HepG2 (cell line): ENCODE data around the gene CEP68. TPM values are rescaled to one million over a fixed set of nuclear protein-coding genes. Genes with fewer than 3 reads are reported as not detected.

Experiments used
- EED ChIP-seq: sonication (generic); formaldehyde crosslinking; IDR thresholded peaks from 2 replicates; pipeline ENCODE4 v1.5.0; 2020; ENCODE audit warnings: mild to moderate bottlenecking, missing genetic modification reagents
- GPN1 ChIP-seq: sonication (generic); formaldehyde crosslinking; IDR thresholded peaks from 2 replicates; pipeline ENCODE4 v1.5.1; 2020; ENCODE audit warnings: missing genetic modification reagents, borderline replicate concordance
- MAFF ChIP-seq: IDR thresholded peaks from 2 replicates; pipeline ENCODE4 v1.6.1; 2011; ENCODE audit warnings: low read depth, low read length, improper control_type of control experiment
- MTF1 ChIP-seq: sonication (generic); formaldehyde crosslinking; IDR thresholded peaks from 2 replicates; pipeline ENCODE4 v1.5.0; 2020; ENCODE audit warnings: missing genetic modification reagents
- NFE2L2 ChIP-seq: fragments of 150-350 bp; IDR thresholded peaks from 2 replicates; pipeline ENCODE4 v1.6.1; 2014; ENCODE audit warnings: low read length
- RBM22 ChIP-seq: fragments of 200-400 bp; formaldehyde crosslinking; optimal IDR thresholded peaks from 2 replicates; pipeline ENCODE3; 2017; ENCODE audit warnings: mild to moderate bottlenecking, low read length, moderate library complexity
- ZBTB1 ChIP-seq: sonication (generic); formaldehyde crosslinking; IDR thresholded peaks from 2 replicates; pipeline ENCODE4 v1.4.0; 2020; ENCODE audit warnings: missing genetic modification reagents, borderline replicate concordance
- ZBTB21 ChIP-seq: sonication (generic); formaldehyde crosslinking; IDR thresholded peaks from 2 replicates; pipeline ENCODE4 v1.4.0; 2020; ENCODE audit warnings: missing genetic modification reagents
- polyA plus RNA-seq, 8 experiments: library from polyadenylated mRNA; depleted of rRNA in 3 of 8; stranded (reverse) in 7 of 8; unstranded in 1 of 8; fragments of >200 nt; fragmentation: Illumina TruSeq in 4 of 8; extraction: Trizol in 4 of 8; gene quantifications; 2 replicates each; pipeline versions ENCODE4 v1.2.1 to v1.2.3, GENCODE V29; 2011 to 2016; ENCODE audit warnings: low read depth in 4 of 8, missing spikeins in 1 of 8, mixed read lengths in 1 of 8; ENCODE audit not compliant: insufficient read depth in 1 of 8
- total RNA-seq, 5 experiments: library from RNA; depleted of rRNA; stranded (reverse); fragments of >200 nt; fragmentation: Illumina TruSeq; extraction: Trizol; gene quantifications; 2 replicates each; pipeline ENCODE4 v1.2.3, GENCODE V29; 2016; ENCODE audit warnings: low read depth in 1 of 5
- TF ChIP-seq, protein P1 (sequence below), 2 experiments: sonication (generic) in 1 of 2; formaldehyde crosslinking in 1 of 2; IDR thresholded peaks; 2 replicates each; pipeline versions ENCODE4 v1.4.0 to v1.6.1; 2018 to 2020; ENCODE audit warnings: missing genetic modification reagents in 2 of 2, borderline replicate concordance in 1 of 2, low read depth in 1 of 2, mild to moderate bottlenecking in 1 of 2, missing biosample characterization in 1 of 2
- TF ChIP-seq, protein P2 (sequence below): sonication (generic); formaldehyde crosslinking; IDR thresholded peaks from 2 replicates; pipeline ENCODE4 v1.9.0; 2022; ENCODE audit warnings: low read depth, missing genetic modification reagents
- TF ChIP-seq, protein P3 (sequence below): sonication (generic); formaldehyde crosslinking; IDR thresholded peaks from 2 replicates; pipeline ENCODE4; 2020; ENCODE audit warnings: missing genetic modification reagents, mild to moderate bottlenecking, borderline replicate concordance
- TF ChIP-seq, protein P4 (sequence below): sonication (generic); formaldehyde crosslinking; IDR thresholded peaks from 2 replicates; pipeline ENCODE4 v1.5.0; 2020; ENCODE audit warnings: mild to moderate bottlenecking, missing genetic modification reagents, borderline replicate concordance

The CEP68 gene
- total and polyA plus RNA-seq, 2 of the 13 experiments (the other 11 are each of a cell fraction or from before 2014, with no cell fraction given), result 5.7 to 9.3 TPM

DNA sequence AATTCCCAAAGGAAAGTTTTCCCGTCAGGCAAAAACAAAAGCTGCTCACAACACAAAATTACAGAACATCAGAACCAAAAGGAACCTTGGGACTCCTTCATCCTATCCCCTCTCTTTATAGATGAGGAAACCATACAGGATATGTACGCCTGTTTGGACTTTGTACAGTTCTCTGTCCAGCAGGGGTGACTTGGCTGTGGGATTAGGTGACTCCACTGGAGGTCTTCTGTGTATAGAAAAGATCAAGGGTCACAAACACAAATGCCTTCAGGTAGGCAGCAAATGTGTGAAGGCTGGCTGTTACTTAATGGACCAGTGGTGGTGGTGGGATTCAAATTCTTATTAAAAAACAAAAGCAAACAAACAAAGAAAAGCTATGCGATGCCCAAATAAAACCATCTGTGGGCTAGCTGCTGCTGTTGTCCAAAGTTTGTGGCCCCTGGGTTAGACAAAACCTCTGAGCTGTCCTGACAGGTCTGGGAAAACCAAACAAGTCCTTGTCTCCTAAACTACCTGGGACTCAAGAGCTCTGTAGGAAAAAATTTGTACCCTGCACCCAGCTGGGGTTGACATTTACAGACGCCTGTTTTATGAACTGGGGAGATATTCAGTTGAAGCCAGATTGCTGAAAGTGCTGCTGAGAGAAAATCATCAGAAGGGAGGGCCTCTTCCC is 1.3 kb upstream of the CEP68 start (continued):
- TF ChIP-seq, protein P1, sequence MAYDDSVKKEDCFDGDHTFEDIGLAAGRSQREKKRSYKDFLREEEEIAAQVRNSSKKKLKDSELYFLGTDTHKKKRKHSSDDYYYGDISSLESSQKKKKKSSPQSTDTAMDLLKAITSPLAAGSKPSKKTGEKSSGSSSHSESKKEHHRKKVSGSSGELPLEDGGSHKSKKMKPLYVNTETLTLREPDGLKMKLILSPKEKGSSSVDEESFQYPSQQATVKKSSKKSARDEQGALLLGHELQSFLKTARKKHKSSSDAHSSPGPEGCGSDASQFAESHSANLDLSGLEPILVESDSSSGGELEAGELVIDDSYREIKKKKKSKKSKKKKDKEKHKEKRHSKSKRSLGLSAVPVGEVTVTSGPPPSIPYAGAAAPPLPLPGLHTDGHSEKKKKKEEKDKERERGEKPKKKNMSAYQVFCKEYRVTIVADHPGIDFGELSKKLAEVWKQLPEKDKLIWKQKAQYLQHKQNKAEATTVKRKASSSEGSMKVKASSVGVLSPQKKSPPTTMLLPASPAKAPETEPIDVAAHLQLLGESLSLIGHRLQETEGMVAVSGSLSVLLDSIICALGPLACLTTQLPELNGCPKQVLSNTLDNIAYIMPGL (CRISPR knock-in tag; IDR thresholded peaks at IDR 0.05; ENCODE audit: borderline replicate concordance in 1 of 2, low read depth in 1 of 2), result no peak
- no peak for TF ChIP-seq GPN1 (CRISPR knock-in tag)
- TF ChIP-seq ZBTB1 (CRISPR knock-in tag), result no peak
- TF ChIP-seq, protein P2, sequence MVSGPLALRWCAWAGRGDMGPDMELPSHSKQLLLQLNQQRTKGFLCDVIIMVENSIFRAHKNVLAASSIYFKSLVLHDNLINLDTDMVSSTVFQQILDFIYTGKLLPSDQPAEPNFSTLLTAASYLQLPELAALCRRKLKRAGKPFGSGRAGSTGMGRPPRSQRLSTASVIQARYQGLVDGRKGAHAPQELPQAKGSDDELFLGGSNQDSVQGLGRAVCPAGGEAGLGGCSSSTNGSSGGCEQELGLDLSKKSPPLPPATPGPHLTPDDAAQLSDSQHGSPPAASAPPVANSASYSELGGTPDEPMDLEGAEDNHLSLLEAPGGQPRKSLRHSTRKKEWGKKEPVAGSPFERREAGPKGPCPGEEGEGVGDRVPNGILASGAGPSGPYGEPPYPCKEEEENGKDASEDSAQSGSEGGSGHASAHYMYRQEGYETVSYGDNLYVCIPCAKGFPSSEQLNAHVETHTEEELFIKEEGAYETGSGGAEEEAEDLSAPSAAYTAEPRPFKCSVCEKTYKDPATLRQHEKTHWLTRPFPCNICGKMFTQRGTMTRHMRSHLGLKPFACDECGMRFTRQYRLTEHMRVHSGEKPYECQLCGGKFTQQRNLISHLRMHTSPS (CRISPR knock-in tag), result no peak
- TF ChIP-seq NFE2L2, result no peak
- no peak for TF ChIP-seq RBM22
- TF ChIP-seq ZBTB21, result no peak
- TF ChIP-seq MAFF, result no peak
- TF ChIP-seq, protein P3, sequence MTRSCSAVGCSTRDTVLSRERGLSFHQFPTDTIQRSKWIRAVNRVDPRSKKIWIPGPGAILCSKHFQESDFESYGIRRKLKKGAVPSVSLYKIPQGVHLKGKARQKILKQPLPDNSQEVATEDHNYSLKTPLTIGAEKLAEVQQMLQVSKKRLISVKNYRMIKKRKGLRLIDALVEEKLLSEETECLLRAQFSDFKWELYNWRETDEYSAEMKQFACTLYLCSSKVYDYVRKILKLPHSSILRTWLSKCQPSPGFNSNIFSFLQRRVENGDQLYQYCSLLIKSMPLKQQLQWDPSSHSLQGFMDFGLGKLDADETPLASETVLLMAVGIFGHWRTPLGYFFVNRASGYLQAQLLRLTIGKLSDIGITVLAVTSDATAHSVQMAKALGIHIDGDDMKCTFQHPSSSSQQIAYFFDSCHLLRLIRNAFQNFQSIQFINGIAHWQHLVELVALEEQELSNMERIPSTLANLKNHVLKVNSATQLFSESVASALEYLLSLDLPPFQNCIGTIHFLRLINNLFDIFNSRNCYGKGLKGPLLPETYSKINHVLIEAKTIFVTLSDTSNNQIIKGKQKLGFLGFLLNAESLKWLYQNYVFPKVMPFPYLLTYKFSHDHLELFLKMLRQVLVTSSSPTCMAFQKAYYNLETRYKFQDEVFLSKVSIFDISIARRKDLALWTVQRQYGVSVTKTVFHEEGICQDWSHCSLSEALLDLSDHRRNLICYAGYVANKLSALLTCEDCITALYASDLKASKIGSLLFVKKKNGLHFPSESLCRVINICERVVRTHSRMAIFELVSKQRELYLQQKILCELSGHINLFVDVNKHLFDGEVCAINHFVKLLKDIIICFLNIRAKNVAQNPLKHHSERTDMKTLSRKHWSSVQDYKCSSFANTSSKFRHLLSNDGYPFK, result no peak
- TF ChIP-seq MTF1 (CRISPR knock-in tag), result no peak
- no peak for TF ChIP-seq EED (CRISPR knock-in tag)
- TF ChIP-seq, protein P4, sequence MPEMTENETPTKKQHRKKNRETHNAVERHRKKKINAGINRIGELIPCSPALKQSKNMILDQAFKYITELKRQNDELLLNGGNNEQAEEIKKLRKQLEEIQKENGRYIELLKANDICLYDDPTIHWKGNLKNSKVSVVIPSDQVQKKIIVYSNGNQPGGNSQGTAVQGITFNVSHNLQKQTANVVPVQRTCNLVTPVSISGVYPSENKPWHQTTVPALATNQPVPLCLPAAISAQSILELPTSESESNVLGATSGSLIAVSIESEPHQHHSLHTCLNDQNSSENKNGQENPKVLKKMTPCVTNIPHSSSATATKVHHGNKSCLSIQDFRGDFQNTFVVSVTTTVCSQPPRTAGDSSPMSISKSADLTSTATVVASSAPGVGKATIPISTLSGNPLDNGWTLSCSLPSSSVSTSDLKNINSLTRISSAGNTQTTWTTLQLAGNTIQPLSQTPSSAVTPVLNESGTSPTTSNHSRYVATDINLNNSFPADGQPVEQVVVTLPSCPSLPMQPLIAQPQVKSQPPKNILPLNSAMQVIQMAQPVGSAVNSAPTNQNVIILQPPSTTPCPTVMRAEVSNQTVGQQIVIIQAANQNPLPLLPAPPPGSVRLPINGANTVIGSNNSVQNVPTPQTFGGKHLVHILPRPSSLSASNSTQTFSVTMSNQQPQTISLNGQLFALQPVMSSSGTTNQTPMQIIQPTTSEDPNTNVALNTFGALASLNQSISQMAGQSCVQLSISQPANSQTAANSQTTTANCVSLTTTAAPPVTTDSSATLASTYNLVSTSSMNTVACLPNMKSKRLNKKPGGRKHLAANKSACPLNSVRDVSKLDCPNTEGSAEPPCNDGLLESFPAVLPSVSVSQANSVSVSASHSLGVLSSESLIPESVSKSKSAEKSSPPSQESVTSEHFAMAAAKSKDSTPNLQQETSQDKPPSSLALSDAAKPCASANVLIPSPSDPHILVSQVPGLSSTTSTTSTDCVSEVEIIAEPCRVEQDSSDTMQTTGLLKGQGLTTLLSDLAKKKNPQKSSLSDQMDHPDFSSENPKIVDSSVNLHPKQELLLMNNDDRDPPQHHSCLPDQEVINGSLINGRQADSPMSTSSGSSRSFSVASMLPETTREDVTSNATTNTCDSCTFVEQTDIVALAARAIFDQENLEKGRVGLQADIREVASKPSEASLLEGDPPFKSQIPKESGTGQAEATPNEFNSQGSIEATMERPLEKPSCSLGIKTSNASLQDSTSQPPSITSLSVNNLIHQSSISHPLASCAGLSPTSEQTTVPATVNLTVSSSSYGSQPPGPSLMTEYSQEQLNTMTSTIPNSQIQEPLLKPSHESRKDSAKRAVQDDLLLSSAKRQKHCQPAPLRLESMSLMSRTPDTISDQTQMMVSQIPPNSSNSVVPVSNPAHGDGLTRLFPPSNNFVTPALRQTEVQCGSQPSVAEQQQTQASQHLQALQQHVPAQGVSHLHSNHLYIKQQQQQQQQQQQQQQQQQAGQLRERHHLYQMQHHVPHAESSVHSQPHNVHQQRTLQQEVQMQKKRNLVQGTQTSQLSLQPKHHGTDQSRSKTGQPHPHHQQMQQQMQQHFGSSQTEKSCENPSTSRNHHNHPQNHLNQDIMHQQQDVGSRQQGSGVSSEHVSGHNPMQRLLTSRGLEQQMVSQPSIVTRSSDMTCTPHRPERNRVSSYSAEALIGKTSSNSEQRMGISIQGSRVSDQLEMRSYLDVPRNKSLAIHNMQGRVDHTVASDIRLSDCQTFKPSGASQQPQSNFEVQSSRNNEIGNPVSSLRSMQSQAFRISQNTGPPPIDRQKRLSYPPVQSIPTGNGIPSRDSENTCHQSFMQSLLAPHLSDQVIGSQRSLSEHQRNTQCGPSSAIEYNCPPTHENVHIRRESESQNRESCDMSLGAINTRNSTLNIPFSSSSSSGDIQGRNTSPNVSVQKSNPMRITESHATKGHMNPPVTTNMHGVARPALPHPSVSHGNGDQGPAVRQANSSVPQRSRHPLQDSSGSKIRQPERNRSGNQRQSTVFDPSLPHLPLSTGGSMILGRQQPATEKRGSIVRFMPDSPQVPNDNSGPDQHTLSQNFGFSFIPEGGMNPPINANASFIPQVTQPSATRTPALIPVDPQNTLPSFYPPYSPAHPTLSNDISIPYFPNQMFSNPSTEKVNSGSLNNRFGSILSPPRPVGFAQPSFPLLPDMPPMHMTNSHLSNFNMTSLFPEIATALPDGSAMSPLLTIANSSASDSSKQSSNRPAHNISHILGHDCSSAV (CRISPR knock-in tag), result no peak
